GM12891 (cell line): Measurements from ENCODE around the gene RELL2.

Experiments used
- POLR2A ChIP-seq: IDR thresholded peaks from 2 replicates; pipeline ENCODE4 v1.6.1; 2011; ENCODE audit warnings: low read depth, low read length, control low read depth
- TAF1 ChIP-seq: IDR thresholded peaks from 2 replicates; pipeline ENCODE4 v1.6.1; 2011; ENCODE audit warnings: low read depth, low read length, control low read depth

- TF ChIP-seq TAF1: no peak
- TF ChIP-seq POLR2A: no peak
Measured at GRCh38 chr5:141672841-141673813, 36.3 kb downstream of the RELL2 start.
